Measurements from ENCODE around the gene INHA. TPM values are rescaled to one million over a fixed set of nuclear protein-coding genes. Genes with fewer than 3 reads are reported as not detected.
A peak's percentile ranks its signal among the peaks of the same experiment; 100 is the strongest.

INHA gene
- total RNA-seq, 3 donors from 2014 or later: 0.19 TPM; not detected in 2

DNA sequence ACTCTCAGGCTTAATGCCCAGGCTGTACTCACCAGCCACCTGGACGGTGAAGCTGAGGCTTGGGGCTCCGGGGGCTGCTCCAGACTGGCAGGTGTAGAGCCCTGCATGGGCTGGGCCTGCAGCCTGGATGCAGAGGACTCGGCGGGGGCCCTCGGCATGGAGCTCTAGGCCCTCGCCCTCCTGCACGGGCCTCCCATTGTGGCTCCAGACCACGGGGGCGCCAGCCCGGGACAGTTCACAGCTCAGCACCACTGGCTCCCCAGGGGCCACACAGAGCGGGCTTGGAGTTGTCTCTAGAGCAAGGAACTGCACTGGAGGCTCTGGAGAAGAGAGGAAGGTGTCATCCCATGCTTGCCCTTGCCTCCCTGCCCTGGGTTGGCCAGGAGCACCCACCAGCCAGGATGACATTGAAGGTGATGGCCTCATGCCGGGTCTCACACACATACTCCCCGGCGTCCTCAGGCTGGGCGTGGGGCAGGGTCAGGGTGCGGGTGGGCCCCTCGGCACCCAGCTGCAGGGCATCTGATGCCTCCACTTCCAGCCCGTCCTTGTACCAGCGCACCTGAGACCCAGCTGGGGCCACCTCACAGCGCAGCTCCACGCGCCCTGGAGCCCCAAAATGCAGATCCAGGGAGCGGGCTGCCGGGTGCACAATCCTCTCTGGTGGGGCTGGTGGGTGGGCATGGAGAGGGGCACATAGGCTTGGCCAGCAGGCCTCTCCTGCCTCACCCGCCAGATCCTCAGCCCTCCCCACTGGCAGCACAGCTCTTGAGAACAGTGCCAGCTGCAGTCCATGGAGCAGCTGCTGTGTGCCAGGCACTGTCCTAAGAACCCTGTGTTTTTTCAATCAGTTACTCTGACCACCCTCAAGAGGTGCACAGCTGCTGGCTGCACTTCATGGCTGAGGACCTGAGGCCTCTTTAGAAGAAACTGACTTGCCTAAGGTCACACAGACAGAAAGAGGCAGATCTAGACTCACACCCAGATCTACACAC, 14.0 kb upstream of the INHA start:
- peaks cover 3% of the 10 kb centered on the region for H3K4me1 ChIP-seq (ENCODE audit: low read depth)
- no peak overlapping the region for H3K4me3 ChIP-seq
- DNase-seq (peak in 1 of 3 donors; percentile 18), ATAC-seq (no peak)
- TF ChIP-seq, protein P1, sequence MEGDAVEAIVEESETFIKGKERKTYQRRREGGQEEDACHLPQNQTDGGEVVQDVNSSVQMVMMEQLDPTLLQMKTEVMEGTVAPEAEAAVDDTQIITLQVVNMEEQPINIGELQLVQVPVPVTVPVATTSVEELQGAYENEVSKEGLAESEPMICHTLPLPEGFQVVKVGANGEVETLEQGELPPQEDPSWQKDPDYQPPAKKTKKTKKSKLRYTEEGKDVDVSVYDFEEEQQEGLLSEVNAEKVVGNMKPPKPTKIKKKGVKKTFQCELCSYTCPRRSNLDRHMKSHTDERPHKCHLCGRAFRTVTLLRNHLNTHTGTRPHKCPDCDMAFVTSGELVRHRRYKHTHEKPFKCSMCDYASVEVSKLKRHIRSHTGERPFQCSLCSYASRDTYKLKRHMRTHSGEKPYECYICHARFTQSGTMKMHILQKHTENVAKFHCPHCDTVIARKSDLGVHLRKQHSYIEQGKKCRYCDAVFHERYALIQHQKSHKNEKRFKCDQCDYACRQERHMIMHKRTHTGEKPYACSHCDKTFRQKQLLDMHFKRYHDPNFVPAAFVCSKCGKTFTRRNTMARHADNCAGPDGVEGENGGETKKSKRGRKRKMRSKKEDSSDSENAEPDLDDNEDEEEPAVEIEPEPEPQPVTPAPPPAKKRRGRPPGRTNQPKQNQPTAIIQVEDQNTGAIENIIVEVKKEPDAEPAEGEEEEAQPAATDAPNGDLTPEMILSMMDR (IDR thresholded peaks at IDR 0.05): no peak
- H3K36me3 ChIP-seq (ENCODE audit: low read depth): no peaks in the 10 kb centered on the region
- H3K9me3 ChIP-seq: no peaks in the 10 kb centered on the region
- intact Hi-C loops (cut with DNase I, micrococcal nuclease): no loop called here

DNA sequence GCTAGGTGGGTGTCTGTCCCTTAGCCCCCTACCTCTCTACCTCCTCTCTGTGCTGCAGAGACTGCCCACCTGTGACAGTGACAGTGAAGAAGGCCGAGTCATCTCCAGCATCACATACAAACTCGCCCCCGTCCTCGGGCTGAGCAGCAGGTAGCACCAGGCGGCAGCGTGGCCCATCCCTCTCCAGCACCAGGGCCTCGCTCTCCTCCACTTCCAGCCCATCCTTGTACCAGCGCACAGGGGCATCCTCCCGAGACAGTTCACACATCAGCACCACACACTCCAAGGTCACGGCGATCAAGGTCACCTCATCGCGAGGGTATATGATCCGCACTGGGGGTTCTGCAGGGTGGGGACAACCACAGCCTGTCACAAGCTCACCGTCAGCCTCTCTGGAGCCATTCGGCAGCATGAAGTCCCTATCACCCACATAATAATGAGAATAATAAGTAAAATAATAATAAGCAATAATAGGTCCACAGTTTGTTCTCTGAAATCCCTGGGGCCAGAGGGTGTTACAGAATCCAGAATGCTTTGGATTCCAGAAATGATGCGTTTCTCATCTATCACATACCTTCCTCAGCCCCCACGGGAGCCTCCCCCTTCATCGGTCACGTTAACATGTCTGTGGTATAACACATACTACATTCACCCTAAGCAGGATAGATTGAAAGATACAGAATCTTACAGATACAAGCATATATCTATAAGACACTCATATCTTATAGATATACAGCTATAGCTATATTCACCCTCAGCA, 12.8 kb upstream of the INHA start:
- intact Hi-C loops (cut with DNase I, micrococcal nuclease): no loop called here
- DNase-seq (no peak), ATAC-seq (no peak)
- Histone ChIP-seq H3K4me3 (no peak overlapping the region), H3K9me3 (no peaks in the 10 kb centered on the region), H3K4me1 (ENCODE audit: low read depth) (no peaks in the 10 kb centered on the region), H3K36me3 (ENCODE audit: low read depth) (no peaks in the 10 kb centered on the region)
- TF ChIP-seq, protein P1 (IDR thresholded peaks at IDR 0.05): no peak

DNA sequence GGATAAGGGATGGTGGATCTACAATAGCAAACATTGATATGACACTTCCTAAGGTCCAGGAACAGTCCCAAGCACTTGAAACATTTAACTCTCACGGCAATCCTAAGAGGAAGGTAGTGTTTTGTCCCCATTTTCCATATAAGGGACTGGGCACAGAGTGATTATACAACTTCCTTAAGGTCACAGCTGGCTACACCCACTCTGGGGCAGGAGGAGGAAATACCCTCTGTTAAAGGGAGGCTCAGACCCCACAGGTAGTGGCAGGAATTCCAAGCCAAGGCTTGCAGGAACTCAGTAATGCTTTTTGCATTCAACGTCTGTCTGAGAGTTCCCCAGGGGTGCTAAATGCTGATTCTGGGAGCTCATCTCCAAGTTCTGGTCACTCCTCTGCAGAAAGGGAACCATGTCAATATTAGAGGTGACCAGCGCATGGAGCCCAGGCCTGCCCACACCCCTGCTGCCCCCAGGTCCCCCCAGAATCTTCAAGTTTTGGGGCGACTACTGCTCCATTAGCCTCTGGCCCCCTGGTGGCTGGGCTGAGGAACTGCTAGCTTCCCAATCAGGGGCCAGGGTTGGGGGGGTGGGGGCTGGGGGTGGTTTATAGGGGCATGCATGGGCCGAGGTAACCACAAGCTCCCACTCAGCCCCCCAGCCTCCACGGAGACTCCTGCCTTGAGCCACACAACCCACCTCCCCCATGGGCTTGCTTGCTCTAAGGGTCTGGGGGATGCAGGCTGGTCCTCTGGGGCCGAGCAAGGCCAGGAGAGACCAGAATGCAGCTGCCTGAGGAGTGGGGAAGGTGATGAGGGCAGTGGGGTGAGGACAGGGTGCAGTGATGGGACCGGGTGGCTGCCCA, 11.8 kb upstream of the INHA start:
- no peaks in the 10 kb centered on the region for H3K9me3 ChIP-seq
- intact Hi-C loops (cut with DNase I, micrococcal nuclease): no loop called here
- TF ChIP-seq, protein P1 (IDR thresholded peaks at IDR 0.05): peak; percentile 67
- DNase-seq (no peak), ATAC-seq (peak; percentile 58)
- no peaks in the 10 kb centered on the region for H3K36me3 ChIP-seq (ENCODE audit: low read depth)
- no peak overlapping the region for H3K4me3 ChIP-seq
- H3K4me1 ChIP-seq (ENCODE audit: low read depth): no peaks in the 10 kb centered on the region

DNA sequence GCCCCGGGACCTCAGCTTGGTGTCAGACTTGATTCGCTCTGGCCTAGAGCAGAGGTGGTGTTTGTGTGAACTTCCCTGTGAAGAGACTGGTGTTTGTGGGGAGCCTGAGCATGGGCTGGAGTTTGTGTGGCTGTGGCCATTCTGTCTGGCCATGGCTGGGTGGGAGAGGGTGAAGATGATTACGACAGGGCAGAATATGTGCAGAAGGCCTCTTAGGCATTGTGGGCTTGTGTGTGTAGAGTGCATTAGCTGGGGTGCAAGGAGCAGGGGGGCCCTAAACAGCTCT, 11.3 kb upstream of the INHA start:
- ATAC-seq: no peak
- Histone ChIP-seq H3K36me3 (ENCODE audit: low read depth) (no peaks in the 10 kb centered on the region), H3K4me3 (no peak overlapping the region), H3K4me1 (ENCODE audit: low read depth) (no peaks in the 10 kb centered on the region), H3K9me3 (no peaks in the 10 kb centered on the region)
- intact Hi-C loops (cut with DNase I, micrococcal nuclease): no loop called here
- TF ChIP-seq, protein P1 (IDR thresholded peaks at IDR 0.05): no peak
- DNase-seq: no peak

All from mucosa of descending colon (tissue), 3 donors.